ENCODE measurements around the gene MYLIP.
"Not testable (repeated sequence)": the region's sequence is repeated elsewhere in the genome, so short reads cannot be mapped to it uniquely, and the experiment has no call there.

MYLIP gene

DNA sequence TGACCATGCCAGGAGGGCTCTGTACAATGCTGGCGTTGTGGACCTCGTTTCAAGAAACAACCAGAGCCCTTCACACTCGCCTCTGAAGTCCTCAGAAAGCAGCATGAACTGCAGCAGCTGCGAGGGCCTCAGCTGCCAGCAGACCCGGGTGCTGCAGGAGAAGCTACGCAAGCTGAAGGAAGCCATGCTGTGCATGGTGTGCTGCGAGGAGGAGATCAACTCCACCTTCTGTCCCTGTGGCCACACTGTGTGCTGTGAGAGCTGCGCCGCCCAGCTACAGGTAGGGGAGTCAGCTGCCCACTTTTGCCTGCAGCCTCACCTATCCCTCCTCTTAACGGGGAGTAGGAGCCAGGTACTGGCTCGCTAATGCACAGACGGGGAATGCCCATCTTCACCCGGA lies 16.2 kb downstream of the MYLIP start:
- DNase-seq: no peak

DNA sequence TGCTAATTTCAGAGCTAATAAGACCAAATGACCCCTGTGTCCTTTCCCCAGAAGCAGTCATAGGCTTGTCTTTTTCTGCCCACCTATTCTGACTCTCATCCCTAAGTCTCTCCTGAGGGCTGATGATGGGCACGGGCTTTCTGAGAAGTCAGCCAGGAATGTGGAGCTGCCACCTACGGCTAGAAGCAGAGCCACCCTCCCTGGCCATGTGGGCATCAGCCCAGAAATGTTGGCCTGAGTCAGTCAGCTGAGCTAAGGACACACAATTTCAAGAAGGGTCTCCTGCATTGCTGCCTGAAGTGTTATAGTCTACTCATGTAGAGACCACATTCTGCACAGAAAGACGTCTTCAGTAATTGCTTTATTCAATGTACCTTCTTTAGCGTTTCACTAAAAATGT lies 17.1 kb downstream of the MYLIP start:
- no peak for DNase-seq

DNA sequence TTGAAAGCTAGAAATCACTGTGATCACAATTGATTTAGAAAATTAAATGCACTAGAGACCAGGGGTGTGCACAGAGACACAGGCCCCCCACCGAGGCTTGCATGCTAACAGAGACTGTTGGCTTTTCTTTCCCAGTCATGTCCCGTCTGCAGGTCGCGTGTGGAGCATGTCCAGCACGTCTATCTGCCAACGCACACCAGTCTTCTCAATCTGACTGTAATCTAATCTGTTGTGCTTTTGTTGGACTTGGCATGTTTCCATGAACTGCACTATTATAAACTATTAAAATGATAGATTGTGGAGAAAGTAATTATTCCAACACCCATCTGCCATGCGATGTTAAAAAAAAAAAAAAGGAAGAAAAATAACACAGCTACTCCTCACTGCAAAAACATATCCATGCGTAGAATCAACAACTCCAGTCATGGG lies 17.7 kb downstream of the MYLIP start:
- DNase-seq: no peak

DNA sequence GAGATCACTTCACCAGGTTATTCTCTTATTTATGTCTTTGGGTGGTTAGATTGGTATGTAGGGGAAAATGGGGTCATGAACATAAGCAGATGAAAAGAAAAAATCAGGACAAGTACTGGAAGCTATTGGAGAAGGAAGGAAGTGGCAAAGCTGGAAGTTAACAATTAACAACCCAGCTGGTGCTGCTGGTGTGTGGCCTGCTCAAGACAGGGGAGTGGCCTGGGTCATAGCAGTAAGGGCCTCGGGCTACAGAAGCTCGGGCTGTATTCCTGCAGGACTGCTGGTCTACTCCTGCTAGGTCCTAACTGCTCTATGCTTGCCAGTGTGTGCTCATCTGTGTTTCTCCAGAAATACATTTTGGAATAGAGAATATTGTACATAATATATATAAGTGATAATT lies 19.6 kb downstream of the MYLIP start:
- DNase-seq: no peak

DNA sequence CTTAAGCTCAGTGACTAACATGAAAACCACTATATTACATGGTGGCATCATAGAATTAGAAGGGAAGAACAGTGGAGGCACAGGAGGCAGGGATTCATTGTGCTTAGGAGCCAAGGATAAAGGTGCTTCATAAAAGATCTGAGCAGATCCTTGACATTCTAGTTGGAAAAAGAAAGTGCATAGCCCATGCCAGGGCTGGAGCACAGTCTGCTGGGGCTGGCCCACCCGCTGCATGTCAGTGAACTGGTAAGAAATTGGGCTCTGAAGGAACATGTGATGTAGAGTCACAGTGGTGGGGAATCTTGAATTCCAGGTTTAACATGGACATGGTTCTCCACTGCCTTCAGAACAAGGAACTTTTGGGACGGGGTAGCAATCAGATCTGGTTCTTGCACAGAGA lies 20.4 kb downstream of the MYLIP start:
- no peak for DNase-seq

DNA sequence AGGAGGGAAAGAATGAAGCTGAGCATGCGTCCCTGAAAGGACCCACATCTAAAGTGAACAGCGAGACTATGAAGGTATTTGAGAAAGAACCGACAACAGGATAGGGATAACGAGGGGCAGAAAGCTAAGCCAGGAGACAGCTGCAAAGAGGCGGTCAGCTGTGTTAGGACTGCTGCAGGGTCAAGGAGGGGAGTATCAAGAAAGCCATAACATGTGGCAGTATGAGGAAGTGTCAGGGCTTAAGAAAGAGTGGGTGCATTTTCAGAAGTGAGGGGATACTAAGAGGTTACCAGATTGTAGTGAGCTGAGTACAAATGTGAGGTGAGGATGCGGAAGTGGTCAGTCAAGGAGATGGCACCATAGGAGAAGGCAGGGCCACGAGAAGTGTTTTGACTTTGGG lies 21.2 kb downstream of the MYLIP start:
- DNase-seq: no peak

DNA sequence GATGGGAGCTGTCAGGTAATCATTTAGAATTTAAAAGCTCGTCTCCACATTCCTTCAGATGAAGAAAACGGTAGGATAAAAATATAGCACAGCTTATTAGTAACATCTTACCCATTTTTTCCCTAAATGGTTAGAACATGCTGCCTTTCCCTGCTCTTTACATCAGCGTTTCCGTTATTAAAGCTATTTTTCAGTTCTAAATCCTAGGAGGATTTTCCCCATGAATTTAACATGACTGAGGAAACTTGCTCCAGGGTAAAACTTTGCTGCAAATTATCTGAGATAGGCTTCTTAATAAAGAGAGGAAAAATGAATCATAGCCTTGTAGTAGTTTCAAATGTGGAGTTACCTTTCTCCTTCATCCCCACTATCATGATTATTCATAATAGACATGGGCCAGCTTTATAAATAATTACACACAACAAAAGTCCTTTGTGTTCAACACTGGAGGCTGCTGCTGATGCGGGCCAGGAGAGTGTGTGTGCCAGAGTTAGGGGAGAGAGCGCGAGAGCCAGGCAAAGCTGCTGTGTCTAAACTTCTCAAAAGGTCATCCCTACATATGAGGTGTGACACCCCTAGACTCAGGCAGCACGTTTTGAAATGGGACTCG lies 24.4 kb downstream of the MYLIP start:
- DNase-seq: no peak

DNA sequence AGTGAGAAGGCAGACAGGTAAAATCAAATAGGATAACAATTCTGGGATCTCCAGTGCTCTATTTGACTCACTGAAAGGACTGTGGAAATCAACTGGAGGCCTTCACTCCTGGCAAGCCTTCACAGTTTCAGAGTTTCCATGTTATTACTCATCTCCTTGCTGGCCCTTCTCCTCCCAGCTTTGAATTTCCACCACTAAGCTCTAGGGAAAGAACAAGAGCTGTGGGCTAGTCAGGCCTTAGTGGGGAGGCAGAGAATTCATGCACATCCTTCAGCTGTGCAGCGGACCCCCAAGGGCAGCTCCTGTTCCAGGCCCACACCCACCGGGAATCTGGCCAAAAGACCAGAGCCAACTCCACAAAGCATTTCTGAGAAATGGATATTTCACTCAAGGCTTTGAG lies 26.0 kb downstream of the MYLIP start:
- DNase-seq: no peak

DNA sequence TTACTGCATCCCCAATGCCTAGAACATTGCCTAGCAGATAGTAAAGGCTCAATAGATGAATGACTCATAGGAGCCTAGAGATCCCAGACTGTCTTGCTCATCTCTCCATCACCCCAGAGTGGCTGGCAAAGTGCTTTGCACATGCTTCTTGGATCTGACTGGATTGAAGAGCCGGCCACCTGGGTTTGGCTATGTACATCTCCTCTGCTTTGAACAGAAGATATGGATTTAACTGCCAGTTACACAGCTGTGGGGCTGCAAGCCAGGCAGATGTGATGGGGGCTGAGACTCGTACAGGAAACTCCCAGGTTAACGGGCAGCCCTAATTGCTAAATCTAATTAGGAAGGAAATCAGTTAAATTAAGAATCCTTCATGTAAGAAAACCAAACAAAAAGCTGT lies 28.6 kb downstream of the MYLIP start:
- DNase-seq: no peak

DNA sequence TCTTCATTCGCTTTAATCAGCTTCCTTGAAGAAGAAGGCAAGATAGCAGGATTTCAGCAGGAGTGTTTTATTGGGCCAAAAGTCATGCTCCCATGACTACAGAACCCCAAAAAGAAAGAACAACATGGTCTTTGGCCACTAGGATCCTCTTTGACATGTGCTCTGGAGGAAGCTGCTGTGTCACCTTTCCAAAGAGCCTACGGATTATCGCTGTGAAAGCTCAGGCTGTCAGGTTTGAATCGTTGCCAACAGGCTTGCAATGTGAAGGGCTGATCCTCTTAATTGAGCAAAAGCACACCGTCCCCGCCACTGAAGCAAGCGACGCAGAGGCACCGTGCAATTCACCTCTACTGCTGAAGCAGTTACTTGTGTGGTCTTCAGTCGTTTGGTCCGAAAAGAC lies 29.0 kb downstream of the MYLIP start:
- no peak for DNase-seq

DNA sequence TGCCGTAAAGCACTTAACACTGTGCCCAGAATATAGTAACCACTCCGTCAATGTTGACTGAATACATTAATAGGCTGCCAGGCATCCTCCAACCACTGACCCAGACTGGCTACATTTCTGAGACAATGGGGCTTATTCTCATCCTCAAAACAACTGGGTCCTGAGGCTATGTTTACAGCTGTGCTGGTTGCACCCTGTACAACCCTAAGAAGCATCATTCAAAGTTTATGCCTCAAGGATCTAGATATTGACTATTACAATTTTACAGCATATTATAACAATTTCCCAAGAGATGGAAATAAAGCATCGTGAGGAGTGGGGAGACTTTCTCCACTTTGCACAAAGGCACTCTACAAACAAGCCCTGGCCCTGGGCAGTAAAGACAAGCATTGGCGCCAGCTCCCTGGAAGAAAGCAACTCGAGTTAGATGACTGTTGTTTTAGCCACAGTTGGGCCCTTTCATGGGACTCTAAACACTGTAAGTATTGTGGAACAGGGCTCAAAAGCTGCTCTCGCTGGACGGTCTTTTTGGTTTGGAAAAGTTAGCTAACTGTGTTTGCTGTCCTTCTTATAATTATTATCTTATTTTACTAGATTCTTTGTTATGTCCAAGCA lies 30.2 kb downstream of the MYLIP start:
- no peak for DNase-seq

DNA sequence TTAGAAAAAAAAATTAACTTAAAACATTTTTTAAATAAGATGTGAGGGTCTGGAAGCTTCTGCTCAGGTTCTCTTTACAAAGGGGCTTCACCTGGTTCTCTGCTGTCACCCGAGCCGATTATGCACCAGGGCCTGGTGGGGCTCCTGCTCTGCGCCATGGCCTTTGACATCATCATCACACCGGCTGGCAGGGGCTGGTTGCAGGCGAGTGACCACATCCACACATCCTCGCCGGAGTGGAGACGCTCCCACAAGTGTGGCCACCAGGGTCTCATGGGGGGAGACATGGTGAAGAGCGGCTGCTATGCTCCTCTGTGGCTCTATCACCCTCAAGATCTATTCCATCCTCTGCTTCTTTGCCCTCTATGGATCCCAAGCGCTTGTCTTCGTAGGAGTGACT lies 31.9 kb downstream of the MYLIP start:
- no peak for DNase-seq

DNA sequence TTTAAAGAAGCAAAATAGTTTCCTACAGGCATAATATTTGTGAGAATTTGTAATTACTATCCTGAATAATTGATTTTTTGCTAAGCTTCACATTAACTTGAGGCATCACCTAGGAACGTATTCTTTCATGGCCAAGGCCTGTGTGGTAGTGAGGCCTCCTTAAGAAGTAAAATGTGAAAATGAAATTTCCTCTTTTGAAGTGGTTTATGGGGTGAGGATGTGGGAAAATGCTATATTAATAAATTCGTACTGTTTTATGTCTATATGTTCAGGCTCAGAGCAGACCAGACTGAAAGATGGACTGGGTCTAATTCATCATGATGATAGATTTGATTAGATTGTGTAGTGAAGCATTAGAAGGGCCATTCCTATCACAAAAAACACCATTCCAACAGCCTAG lies 33.1 kb downstream of the MYLIP start:
- no peak for DNase-seq

DNA sequence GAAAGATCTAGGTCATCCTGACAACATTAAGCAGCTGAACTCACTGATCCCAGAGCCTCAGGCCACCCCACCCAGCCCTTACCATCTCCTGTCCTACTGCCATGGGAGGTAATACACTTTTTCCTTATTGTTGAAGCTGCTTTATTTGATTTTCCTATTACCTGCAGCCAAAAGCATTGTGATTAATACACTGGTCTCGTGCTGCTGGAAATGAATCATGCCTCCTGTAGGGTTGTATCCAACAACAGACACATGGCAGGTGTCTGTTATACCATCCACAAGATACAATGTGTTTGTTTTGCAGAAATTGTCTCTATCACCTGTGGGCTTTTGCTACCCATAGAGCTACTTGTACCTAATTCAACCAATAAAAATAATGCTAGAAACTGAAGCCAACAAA lies 34.2 kb downstream of the MYLIP start:
- no peak for DNase-seq

DNA sequence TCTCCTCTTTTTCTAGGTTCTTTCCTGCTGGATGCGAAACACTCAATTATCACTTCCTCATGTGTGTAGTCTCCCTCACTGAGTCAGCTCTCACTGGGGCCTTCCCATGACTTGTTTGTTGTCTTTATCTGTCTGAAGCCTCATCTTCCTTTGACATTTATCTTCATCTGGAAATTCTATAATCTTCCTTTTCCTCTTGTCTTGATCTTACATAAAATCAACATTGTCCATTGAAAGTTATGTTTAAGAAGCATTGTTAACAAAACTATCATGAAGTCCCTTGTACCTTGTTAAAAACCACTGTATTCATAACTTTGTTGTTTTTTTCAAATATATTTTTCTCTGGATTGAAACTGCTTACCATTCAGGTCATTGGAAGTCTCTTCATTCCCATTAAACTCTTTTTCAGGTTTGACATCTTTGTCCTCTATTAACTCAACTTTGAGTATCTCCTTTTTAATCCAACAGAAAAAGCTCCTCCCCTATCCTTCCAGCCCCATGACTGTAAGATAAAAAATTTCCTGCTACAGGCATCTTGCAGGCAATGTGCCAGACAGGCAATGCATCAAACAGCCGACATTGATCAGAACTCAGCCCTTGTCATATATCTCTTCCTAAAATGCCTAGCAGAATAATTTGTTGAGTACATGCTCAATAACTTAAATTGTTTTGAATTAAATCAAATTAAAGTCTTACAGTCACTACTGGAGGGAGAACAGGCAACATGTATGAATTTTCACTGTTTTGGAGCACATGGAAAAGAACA lies 34.8 kb downstream of the MYLIP start:
- no peak for DNase-seq

DNA sequence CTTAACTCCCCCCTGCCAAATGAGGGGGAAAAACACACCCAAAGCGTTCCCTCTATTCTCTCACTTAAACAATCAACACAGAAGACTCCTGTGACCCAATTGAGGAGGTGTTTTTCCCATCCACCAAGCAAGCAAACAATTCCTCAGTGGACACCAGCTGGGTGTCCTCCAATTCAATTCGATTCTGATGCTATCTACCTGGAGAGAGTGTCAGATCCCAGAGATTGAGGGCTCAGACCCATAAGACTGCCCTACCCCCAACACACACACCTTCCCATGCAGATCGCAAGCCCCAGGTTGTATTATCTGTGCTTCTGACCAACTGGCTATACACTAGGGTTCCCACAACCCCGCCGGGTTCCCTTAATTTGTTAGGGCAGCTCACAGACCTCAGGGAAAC lies 36.8 kb downstream of the MYLIP start:
- no peak for DNase-seq

DNA sequence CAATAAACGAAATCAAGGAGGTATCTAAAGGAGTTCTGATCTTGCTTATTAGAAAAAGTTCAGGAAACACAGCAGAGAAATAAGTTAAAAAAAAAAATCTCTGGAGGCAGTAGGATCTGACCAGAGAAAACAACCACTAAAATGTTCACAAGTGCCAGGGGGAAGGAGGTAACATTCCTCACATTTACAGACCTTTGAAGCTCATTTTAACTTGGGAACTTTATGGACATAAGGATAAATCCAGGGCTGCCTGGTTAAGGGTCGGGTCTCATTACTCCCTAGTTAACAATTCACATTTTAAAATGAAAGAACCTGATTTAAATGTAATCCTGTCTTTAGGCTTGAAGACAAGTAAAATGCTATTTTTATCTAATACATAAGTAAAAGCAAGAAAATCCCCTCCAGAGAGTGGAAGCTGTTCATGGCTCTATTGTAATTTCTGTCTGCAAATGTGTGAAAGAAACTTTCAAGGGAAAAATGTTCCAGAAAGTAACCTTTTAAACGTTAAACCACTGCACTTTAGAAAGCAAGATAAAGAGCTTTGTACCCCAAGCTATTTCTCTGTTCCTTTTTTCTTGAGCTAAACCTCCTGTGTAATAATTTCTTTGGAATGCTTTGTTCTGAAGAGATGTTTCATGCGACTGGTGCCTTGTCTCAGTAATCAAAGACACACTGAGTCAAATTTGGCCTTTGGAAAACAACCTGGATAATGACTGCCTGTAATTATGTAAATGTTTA lies 38.2 kb downstream of the MYLIP start:
- DNase-seq: no peak

DNA sequence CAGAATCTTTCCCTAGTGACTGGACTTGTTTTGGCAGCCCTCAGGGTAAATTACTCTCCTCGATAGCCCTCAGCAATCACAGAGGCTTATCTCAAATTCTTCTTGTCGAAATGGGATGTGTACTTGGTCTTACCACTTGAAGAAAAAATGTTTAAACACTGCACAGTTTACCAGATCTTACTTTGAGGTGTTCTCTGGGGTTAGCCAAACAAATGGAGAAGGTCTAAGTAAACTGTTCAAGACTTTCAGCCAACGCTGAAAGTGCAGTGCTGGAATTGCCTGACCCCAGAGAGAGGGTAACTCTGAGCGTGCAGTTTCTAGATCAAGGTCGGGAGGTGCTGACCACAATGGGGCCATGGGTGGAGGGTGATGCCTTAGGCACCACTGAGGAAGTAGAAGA lies 39.2 kb downstream of the MYLIP start:
- DNase-seq: no peak

DNA sequence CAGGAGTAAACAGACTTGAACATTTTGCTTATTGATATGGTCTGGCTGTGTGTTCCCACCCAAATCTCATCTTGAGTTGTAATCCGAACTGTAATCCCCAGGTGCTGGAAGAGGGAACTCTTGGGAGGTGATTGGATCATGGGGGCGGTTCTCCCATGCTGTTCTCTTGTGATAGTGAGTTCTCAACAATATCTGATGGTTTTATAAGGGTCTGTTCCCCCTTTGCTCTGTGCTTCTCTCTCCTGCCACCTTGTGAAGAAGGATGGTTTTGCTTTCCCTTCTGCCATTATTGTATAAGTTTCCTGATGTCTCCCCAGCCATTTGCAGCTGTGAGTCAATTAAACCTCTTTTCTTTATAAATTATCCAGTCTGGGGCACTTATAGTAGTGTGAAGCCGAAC lies 40.0 kb downstream of the MYLIP start:
- DNase-seq: no peak

DNA sequence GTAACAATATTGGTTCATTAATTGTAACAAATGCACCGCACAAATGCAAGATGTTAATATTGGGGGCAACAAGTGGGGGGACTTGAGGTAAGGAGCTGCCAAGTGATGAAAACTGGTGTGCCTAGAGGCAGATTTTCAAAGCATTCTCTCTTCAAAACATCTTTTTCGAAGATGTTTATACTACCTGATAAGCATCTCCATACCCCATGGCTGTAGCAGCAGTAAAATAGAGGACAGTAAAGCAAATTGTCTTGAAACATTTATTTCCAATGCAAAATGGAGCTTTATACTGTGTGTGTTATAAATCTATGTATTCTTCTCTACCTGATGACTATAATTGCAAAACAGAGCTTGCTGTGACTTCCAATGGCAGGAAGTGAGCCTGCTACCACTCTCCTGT lies 42.5 kb downstream of the MYLIP start:
- no peak for DNase-seq

DNA sequence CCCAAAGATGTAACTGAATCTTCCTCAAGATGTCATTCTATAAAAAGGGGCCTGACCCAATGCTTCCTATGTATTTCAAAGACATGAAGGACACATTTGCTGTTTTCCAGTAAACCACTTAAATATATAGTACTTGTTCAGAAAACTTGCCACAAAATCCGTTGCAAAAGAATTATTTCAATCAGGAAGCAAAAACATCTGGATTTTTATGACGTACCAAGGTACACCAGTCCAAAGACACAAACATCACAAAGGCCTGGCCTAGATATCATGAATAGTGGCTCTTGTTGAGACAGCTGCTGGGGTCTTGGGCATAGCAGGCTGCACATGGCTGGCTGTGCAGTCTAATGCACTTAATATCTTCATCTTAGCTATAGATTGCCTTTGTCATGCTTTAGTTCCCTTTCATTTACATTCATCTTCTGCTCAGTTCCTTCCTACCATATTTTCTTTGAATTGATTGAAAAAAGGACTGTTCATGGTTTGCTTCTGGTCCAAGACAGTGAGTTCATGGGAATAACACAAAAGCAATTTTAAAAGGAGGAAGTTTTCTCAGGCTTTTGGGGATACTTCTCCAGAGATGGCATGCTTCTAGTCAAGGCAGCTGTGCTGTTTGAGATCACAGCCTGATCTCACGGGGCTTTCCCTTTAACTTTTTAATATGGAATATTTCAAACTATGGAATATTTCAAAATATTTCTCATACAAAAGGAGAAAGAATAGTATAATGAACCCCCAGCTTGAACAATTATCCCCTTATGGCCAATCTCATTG lies 44.5 kb downstream of the MYLIP start:
- no peak for DNase-seq

DNA sequence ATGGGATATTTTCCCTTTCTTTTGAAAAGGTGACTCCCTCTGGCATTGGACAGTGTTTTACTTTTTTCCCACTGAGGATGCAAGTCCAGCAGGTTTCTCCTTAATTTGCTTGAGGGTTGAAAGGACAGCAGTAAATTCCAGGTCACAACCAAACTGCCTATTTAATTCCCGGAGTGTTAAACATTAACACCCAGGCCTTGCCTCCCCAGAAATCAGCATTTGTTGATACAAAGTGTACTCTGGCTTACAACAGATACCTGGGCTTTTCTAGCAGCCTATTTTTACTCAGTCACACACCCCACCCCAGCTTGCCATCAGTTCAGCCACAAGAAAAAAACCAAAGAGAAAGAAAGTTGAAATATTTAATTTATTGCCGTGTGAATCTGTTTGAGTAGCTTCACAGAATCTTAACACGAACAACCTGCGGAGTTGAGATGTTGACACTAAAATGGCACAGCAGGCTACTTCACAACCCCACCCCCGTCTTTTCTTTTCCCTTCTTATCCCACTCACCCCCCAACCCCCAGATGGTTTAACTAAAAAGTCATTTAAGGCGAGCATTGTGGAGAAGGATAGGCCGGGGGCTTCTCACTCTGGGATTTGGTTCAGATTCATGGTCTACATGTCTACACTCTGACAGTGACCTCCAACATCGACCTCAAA lies 45.7 kb downstream of the MYLIP start:
- no peak for DNase-seq

DNA sequence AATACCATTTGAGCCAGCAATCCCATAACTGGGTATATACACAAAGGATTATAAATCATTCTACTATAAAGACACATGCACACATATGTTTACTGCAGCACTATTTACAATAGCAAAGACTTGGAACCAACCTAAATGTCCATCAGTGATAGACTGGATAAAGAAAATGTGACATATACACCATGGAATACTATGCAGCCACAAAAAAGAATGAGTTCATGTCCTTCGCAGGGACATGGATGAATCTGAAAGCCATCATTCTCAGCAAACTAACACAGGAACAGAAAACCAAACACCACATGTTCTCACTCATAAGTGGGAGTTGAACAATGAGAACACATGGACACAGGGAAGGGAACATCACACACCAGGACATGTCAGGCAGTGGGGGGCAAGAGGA lies 47.7 kb downstream of the MYLIP start:
- not testable (repeated sequence) for DNase-seq

Data from stimulated activated CD4-positive, alpha-beta T cell treated with anti-CD3 and anti-CD28 coated beads, Interleukin-1b, Interleukin-23, amount 100 ng/mL, for 48 hours (primary cell).